ENCODE measurements around the gene RPS6KA5. TPM values are rescaled to one million over a fixed set of nuclear protein-coding genes. Genes with fewer than 3 reads are reported as not detected.

RPS6KA5 gene
- total RNA-seq, 1 experiment from 2014 or later = 2.6 TPM

DNA sequence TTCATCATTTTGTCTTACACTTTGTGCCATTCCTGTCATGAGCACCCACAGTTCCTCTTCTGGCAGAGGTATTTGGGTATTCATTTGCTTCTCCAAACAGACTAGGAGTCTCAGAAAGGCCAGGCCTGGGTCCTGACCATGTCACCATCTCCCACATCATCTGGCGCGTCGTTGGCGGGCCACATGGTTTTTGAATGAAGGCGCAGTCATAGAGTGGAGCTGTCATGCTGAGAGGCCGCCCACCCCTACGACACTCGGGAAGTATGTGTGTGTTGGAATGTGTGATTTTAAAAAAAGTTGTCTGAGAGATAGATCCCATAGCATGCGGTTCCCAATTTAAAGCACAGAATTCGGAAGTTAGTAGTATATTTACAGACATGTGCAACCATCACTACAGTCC lies 228.6 kb downstream of the RPS6KA5 start:
- Histone ChIP-seq H3K36me3 (ENCODE audit: control insufficient read depth, insufficient read depth, low read length) (no peaks in the 10 kb centered on the region), H3K27ac (ENCODE audit: low read length) (no peak overlapping the region), H3K27me3 (ENCODE audit: control insufficient read depth, insufficient read depth, low read length) (no peaks in the 10 kb centered on the region), H3K4me1 (ENCODE audit: control insufficient read depth, insufficient read depth, low read length) (no peaks in the 10 kb centered on the region), H3K4me3 (ENCODE audit: low read depth in 2 of 2, low read length in 2 of 2) (no peak overlapping the region), H3K9me3 (ENCODE audit: control insufficient read depth, insufficient read depth, low read depth, low read length) (no peaks in the 10 kb centered on the region)
- CTCF ChIA-PET = no interaction called here
- BruUV-seq (replicated peaks) = no TSS peak
- POLR2A ChIA-PET = no interaction called here
- intact Hi-C loops (cut with micrococcal nuclease; ENCODE audit: unreplicated experiment) = no loop called here
- ATAC-seq (no peak), DNase-seq (ENCODE audit: low read depth, low spot score) (no peak)
- TF ChIP-seq, protein P1, sequence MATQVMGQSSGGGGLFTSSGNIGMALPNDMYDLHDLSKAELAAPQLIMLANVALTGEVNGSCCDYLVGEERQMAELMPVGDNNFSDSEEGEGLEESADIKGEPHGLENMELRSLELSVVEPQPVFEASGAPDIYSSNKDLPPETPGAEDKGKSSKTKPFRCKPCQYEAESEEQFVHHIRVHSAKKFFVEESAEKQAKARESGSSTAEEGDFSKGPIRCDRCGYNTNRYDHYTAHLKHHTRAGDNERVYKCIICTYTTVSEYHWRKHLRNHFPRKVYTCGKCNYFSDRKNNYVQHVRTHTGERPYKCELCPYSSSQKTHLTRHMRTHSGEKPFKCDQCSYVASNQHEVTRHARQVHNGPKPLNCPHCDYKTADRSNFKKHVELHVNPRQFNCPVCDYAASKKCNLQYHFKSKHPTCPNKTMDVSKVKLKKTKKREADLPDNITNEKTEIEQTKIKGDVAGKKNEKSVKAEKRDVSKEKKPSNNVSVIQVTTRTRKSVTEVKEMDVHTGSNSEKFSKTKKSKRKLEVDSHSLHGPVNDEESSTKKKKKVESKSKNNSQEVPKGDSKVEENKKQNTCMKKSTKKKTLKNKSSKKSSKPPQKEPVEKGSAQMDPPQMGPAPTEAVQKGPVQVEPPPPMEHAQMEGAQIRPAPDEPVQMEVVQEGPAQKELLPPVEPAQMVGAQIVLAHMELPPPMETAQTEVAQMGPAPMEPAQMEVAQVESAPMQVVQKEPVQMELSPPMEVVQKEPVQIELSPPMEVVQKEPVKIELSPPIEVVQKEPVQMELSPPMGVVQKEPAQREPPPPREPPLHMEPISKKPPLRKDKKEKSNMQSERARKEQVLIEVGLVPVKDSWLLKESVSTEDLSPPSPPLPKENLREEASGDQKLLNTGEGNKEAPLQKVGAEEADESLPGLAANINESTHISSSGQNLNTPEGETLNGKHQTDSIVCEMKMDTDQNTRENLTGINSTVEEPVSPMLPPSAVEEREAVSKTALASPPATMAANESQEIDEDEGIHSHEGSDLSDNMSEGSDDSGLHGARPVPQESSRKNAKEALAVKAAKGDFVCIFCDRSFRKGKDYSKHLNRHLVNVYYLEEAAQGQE (IDR thresholded peaks at IDR 0.05; ENCODE audit: insufficient read depth in 1 of 2, low read depth in 2 of 2, low read length in 1 of 2) = no peak
- TF ChIP-seq SIN3A (IDR thresholded peaks at IDR 0.05; ENCODE audit: borderline replicate concordance, insufficient read depth, low read depth, low read length) (no peak), TCF7L2 (IDR thresholded peaks at IDR 0.05; ENCODE audit: low read depth, low read length) (no peak), POLR2AphosphoS5 (IDR thresholded peaks at IDR 0.05; ENCODE audit: low read depth, low read length) (no peak)
- TF ChIP-seq, protein P2, sequence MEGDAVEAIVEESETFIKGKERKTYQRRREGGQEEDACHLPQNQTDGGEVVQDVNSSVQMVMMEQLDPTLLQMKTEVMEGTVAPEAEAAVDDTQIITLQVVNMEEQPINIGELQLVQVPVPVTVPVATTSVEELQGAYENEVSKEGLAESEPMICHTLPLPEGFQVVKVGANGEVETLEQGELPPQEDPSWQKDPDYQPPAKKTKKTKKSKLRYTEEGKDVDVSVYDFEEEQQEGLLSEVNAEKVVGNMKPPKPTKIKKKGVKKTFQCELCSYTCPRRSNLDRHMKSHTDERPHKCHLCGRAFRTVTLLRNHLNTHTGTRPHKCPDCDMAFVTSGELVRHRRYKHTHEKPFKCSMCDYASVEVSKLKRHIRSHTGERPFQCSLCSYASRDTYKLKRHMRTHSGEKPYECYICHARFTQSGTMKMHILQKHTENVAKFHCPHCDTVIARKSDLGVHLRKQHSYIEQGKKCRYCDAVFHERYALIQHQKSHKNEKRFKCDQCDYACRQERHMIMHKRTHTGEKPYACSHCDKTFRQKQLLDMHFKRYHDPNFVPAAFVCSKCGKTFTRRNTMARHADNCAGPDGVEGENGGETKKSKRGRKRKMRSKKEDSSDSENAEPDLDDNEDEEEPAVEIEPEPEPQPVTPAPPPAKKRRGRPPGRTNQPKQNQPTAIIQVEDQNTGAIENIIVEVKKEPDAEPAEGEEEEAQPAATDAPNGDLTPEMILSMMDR (IDR thresholded peaks at IDR 0.05) = no peak
- in situ Hi-C loops (cut with HindIII; ENCODE audit: low pct_unique_long_range_greater_than_20kb, low sequenced_read_pairs) = no loop called here

- no peak overlapping the region for H3K27ac ChIP-seq (ENCODE audit: low read length)
- POLR2A ChIA-PET = no interaction called here
- H3K36me3 ChIP-seq (ENCODE audit: control insufficient read depth, insufficient read depth, low read length) = no peaks in the 10 kb centered on the region
- ATAC-seq = no peak
- no peaks in the 10 kb centered on the region for H3K9me3 ChIP-seq (ENCODE audit: control insufficient read depth, insufficient read depth, low read depth, low read length)
- BruUV-seq (replicated peaks) = no TSS peak
- TF ChIP-seq TCF7L2 (IDR thresholded peaks at IDR 0.05; ENCODE audit: low read depth, low read length) (no peak), SIN3A (IDR thresholded peaks at IDR 0.05; ENCODE audit: borderline replicate concordance, insufficient read depth, low read depth, low read length) (no peak), POLR2AphosphoS5 (IDR thresholded peaks at IDR 0.05; ENCODE audit: low read depth, low read length) (no peak)
- TF ChIP-seq, protein P2 (IDR thresholded peaks at IDR 0.05) = no peak
- TF ChIP-seq, protein P1 (IDR thresholded peaks at IDR 0.05; ENCODE audit: insufficient read depth in 1 of 2, low read depth in 2 of 2, low read length in 1 of 2) = no peak
- no peaks in the 10 kb centered on the region for H3K4me1 ChIP-seq (ENCODE audit: control insufficient read depth, insufficient read depth, low read length)
- intact Hi-C loops (cut with micrococcal nuclease; ENCODE audit: unreplicated experiment) (no loop called here), in situ Hi-C loops (cut with HindIII; ENCODE audit: low pct_unique_long_range_greater_than_20kb, low sequenced_read_pairs) (no loop called here)
- no peaks in the 10 kb centered on the region for H3K27me3 ChIP-seq (ENCODE audit: control insufficient read depth, insufficient read depth, low read length)
- no peak overlapping the region for H3K4me3 ChIP-seq (ENCODE audit: low read depth in 2 of 2, low read length in 2 of 2)
- CTCF ChIA-PET = no interaction called here
- no peak for DNase-seq (ENCODE audit: low read depth, low spot score)
Observed at GRCh38 chr14:90830931-90831701, 229.3 kb downstream of the RPS6KA5 start.
